Activated CD4-positive, alpha-beta T cell treated with anti-CD3 and anti-CD28 coated beads, Interleukin-2, amount 10 ng/mL, durations not matched to agents 24 days and 14 days (primary cell): Measurements from ENCODE around the gene MTX1. TPM values are rescaled to one million over a fixed set of nuclear protein-coding genes. Genes with fewer than 3 reads are reported as not detected.

ENCODE experiments used
- DNase-seq: peaks from one replicate; pipeline ENCODE4 v3.0.0; 2022
- H3K27ac Mint-ChIP-seq: one replicate; pipeline ENCODE4 v1.8.0; 2022; ENCODE audit warnings: mild to moderate bottlenecking, mixed read lengths
- H3K27me3 Mint-ChIP-seq: one replicate; pipeline ENCODE4 v1.8.0; 2022; ENCODE audit warnings: mixed read lengths
- H3K36me3 Mint-ChIP-seq: one replicate; pipeline ENCODE4 v1.8.0; 2022; ENCODE audit warnings: low read depth, mild to moderate bottlenecking, mixed read lengths
- H3K4me1 Mint-ChIP-seq: one replicate; pipeline ENCODE4 v1.8.0; 2021; ENCODE audit warnings: mixed read lengths
- H3K4me3 Mint-ChIP-seq: one replicate; pipeline ENCODE4 v1.8.0; 2022; ENCODE audit warnings: mild to moderate bottlenecking, moderate library complexity, mixed read lengths
- H3K9me3 Mint-ChIP-seq: one replicate; pipeline ENCODE4 v1.8.0; 2021; ENCODE audit warnings: mixed read lengths
- intact Hi-C: fragments of 100-400 bp; cut with micrococcal nuclease; formaldehyde crosslinking; loops from one replicate; pipeline ENCODE4 v1.15.1; 2023
- total RNA-seq: library from RNA; stranded (reverse); gene quantifications from 2 replicates; pipeline ENCODE4 v1.2.3, GENCODE V29; 2022

MTX1 gene
- total RNA-seq, 1 donor from 2014 or later, result 64.7 TPM

- intact Hi-C loops, result loop anchor here (5.0 kb wide), 1 partner anchor 152 kb away; the partner anchor contains the start of gene RUSC1
- Mint-ChIP-seq H3K36me3 (peaks cover 28% of the 10 kb centered on the region), H3K27ac (no peak overlapping the region)
Measured at GRCh38 chr1:155170101-155170785, 38.3 kb upstream of the MTX1 start.

GRCh38 chr1:155170806-155171205 is 37.7 kb upstream of the MTX1 start:
- Mint-ChIP-seq H3K27me3 (peaks cover 8% of the 10 kb centered on the region), H3K4me1 (peaks cover 50% of the 10 kb centered on the region), H3K9me3 (no peaks in the 10 kb centered on the region), H3K36me3 (peaks cover 28% of the 10 kb centered on the region), H3K4me3 (no peak overlapping the region), H3K27ac (no peak overlapping the region)
- no peak for DNase-seq
- intact Hi-C loops, result loop anchor here (5.0 kb wide), 1 partner anchor 151 kb away; the partner anchor contains the start of gene RUSC1

More at GRCh38 chr1:155170101-155170785, 38.3 kb upstream of the MTX1 start:
- H3K4me3 Mint-ChIP-seq, result peak overlapping the region; percentile 55
- H3K27me3 Mint-ChIP-seq, result peaks cover 10% of the 10 kb centered on the region
- no peak for DNase-seq
- H3K9me3 Mint-ChIP-seq, result no peaks in the 10 kb centered on the region
- H3K4me1 Mint-ChIP-seq, result peaks cover 44% of the 10 kb centered on the region

- peaks cover 58% of the 10 kb centered on the region for H3K4me1 Mint-ChIP-seq
- intact Hi-C loops, result loop anchor here (2.0 to 5.0 kb wide), 4 partner anchors 31 to 189 kb away; partner anchors contain the start of genes DPM3, FLAD1 and RUSC1
- H3K4me3 Mint-ChIP-seq, result peak overlapping the region; percentile 99
- no peaks in the 10 kb centered on the region for H3K9me3 Mint-ChIP-seq
- H3K27me3 Mint-ChIP-seq, result peaks cover 8% of the 10 kb centered on the region
- H3K27ac Mint-ChIP-seq, result peak overlapping the region; percentile 99
- peak; percentile 60 for DNase-seq
- peaks cover 36% of the 10 kb centered on the region for H3K36me3 Mint-ChIP-seq
Measured at GRCh38 chr1:155171836-155172731, 36.4 kb upstream of the MTX1 start.

- Mint-ChIP-seq H3K36me3 (peaks cover 39% of the 10 kb centered on the region), H3K9me3 (no peaks in the 10 kb centered on the region), H3K4me1 (peaks cover 51% of the 10 kb centered on the region), H3K27me3 (peaks cover 6% of the 10 kb centered on the region), H3K4me3 (peak within 1 kb of the TSS; percentile 99), H3K27ac (peak within 1 kb of the TSS; percentile 99)
- DNase-seq, result peak; percentile 98
- intact Hi-C loops, result loop anchor here (1.0 to 5.0 kb wide), 5 partner anchors 21 to 190 kb away; partner anchors contain the start of genes DPM3, FLAD1 and RUSC1
Measured at GRCh38 chr1:155172732-155173477, 35.6 kb upstream of the MTX1 start, which contains the start of gene KRTCAP2. KRTCAP2 (minus strand) TSS chr1:155173304; CDS start chr1:155173224, 80 bp downstream.

- H3K27me3 Mint-ChIP-seq, result peaks cover 6% of the 10 kb centered on the region
- peak within 1 kb of the TSS; percentile 99 for H3K4me3 Mint-ChIP-seq
- intact Hi-C loops, result loop anchor here (1.0 to 5.0 kb wide), 5 partner anchors 21 to 191 kb away; partner anchors contain the start of genes DPM3, FLAD1 and RUSC1
- peak within 1 kb of the TSS; percentile 99 for H3K27ac Mint-ChIP-seq
- H3K9me3 Mint-ChIP-seq, result no peaks in the 10 kb centered on the region
- peaks cover 49% of the 10 kb centered on the region for H3K4me1 Mint-ChIP-seq
- peaks cover 37% of the 10 kb centered on the region for H3K36me3 Mint-ChIP-seq
- DNase-seq, result peak; percentile 92
Measured at GRCh38 chr1:155173478-155174323, 34.8 kb upstream of the MTX1 start, which contains the start of gene TRIM46. TRIM46 (plus strand) TSS chr1:155173849; CDS start chr1:155173967, 118 bp downstream.

GRCh38 chr1:155174324-155175280 is 33.9 kb upstream of the MTX1 start:
- H3K4me3 Mint-ChIP-seq, result peak overlapping the region; percentile 99
- H3K9me3 Mint-ChIP-seq, result no peaks in the 10 kb centered on the region
- H3K36me3 Mint-ChIP-seq, result peaks cover 35% of the 10 kb centered on the region
- peaks cover 45% of the 10 kb centered on the region for H3K4me1 Mint-ChIP-seq
- H3K27me3 Mint-ChIP-seq, result peaks cover 6% of the 10 kb centered on the region
- peak; percentile 88 for DNase-seq
- intact Hi-C loops, result loop anchor here (5.0 kb wide), 1 partner anchor 148 kb away; the partner anchor contains the start of gene RUSC1
- peak overlapping the region; percentile 99 for H3K27ac Mint-ChIP-seq

GRCh38 chr1:155175281-155175926 is 33.1 kb upstream of the MTX1 start:
- peak overlapping the region; percentile 99 for H3K4me3 Mint-ChIP-seq
- DNase-seq, result peak; percentile 62
- H3K36me3 Mint-ChIP-seq, result peaks cover 33% of the 10 kb centered on the region
- H3K4me1 Mint-ChIP-seq, result peaks cover 43% of the 10 kb centered on the region
- peaks cover 6% of the 10 kb centered on the region for H3K27me3 Mint-ChIP-seq
- H3K27ac Mint-ChIP-seq, result peak overlapping the region; percentile 55
- intact Hi-C loops, result no loop called here
- H3K9me3 Mint-ChIP-seq, result no peaks in the 10 kb centered on the region

- peaks cover 6% of the 10 kb centered on the region for H3K27me3 Mint-ChIP-seq
- H3K9me3 Mint-ChIP-seq, result no peaks in the 10 kb centered on the region
- H3K4me3 Mint-ChIP-seq, result peak overlapping the region; percentile 99
- H3K27ac Mint-ChIP-seq, result peak overlapping the region; percentile 55
- peak; percentile 76 for DNase-seq
- H3K4me1 Mint-ChIP-seq, result peaks cover 42% of the 10 kb centered on the region
- H3K36me3 Mint-ChIP-seq, result peaks cover 32% of the 10 kb centered on the region
- intact Hi-C loops, result loop anchor here (1.0 kb wide), 2 partner anchors 17 to 50 kb away; no protein-coding TSS in a partner anchor
Measured at GRCh38 chr1:155175927-155176371, 32.5 kb upstream of the MTX1 start.

- peak overlapping the region; percentile 55 for H3K27ac Mint-ChIP-seq
- peaks cover 6% of the 10 kb centered on the region for H3K27me3 Mint-ChIP-seq
- DNase-seq, result peak; percentile 95
- H3K4me1 Mint-ChIP-seq, result peaks cover 42% of the 10 kb centered on the region
- no peaks in the 10 kb centered on the region for H3K9me3 Mint-ChIP-seq
- intact Hi-C loops, result loop anchor here (1.0 kb wide), 2 partner anchors 17 to 50 kb away; no protein-coding TSS in a partner anchor
- peaks cover 33% of the 10 kb centered on the region for H3K36me3 Mint-ChIP-seq
- peak overlapping the region; percentile 99 for H3K4me3 Mint-ChIP-seq
Measured at GRCh38 chr1:155176544-155177071, 31.9 kb upstream of the MTX1 start.

- DNase-seq, result no peak
- H3K9me3 Mint-ChIP-seq, result no peaks in the 10 kb centered on the region
- H3K4me1 Mint-ChIP-seq, result peaks cover 36% of the 10 kb centered on the region
- H3K4me3 Mint-ChIP-seq, result no peak overlapping the region
- intact Hi-C loops, result no loop called here
- peaks cover 6% of the 10 kb centered on the region for H3K27me3 Mint-ChIP-seq
- H3K36me3 Mint-ChIP-seq, result peaks cover 31% of the 10 kb centered on the region
- peak overlapping the region; percentile 41 for H3K27ac Mint-ChIP-seq
Measured at GRCh38 chr1:155177192-155177917, 31.1 kb upstream of the MTX1 start.
